K562 treated with DMSO at 1 percent for 12 hours (cell line): ENCODE measurements around the gene MTO1. TPM values are rescaled to one million over a fixed set of nuclear protein-coding genes. Genes with fewer than 3 reads are reported as not detected.

ENCODE experiments used
- total RNA-seq: library from RNA; unstranded; fragments of 300-600 nt; gene quantifications from 2 replicates; pipeline ENCODE4 v1.2.3, GENCODE V29; 2022; ENCODE audit not compliant: insufficient read depth

The MTO1 gene
- total RNA-seq: 14.3 and 37.6 TPM in 2 replicates

DNA sequence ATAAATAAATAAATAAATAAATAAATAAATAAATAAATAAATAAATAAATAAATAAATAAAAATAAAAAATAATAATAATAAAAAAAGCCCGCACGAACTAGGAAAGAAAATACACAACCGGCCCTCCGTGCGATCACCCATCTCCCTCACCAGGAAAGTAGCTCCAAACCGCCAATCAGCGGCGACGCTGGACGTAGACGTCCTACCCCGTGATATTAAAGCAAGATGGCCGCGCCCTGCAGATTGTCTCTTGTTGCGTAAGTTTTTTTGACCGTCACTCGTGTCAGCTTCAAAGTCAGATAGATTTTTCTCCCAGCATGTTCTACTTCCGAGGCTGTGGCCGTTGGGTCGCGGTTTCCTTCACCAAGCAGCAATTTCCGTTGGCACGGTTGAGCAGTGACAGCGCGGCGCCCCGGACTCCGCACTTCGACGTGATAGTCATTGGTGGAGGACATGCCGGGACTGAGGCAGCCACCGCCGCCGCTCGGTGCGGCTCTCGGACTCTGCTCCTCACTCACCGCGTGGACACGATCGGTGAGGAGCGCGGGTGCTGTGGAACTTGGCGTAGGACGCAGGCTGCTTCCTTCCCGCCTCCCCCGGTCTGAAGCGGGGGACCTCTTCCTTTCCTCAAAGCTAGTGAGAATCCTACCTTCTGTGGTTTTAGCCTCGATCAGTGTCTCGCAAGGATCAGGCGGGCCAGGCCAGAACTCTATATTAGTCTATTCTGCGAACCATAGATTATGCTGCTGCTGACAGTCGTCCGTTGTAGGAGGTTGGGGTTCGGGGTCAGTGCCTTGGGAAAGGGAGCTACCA is at the start of gene MTO1:
Gene MTO1 (plus strand): TSS at position 201 of the 814 bp plus-strand sequence. CDS start 118 bp downstream, at position 319.

DNA sequence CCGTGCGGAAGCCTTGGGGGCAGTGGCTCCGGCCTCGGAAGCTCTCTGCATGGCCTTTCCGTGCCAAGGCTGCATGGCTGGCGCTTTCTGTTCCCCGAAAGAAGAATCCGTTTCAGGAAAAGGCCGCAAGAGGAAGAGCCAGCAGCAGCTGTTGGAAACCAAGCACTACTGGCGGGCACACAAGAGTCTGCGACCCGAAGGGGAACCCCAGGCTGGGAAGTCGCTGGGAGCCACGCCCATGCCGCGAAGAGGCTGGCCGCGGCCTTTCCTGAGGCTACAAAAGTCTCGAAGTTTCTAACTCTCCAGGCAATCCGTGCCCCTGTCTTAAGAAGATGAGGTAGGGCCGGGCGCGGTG is 9.5 kb upstream of the MTO1 start, which contains the start of gene CGAS:
Gene CGAS (minus strand): TSS at position 191 of the 355 bp plus-strand sequence. CDS start 116 bp downstream, at position 75.

GRCh38 chr6:73520688-73521350 is 59.3 kb downstream of the MTO1 start, which contains the start of gene EEF1A1:
Gene EEF1A1 (minus strand): TSS chr6:73521032. CDS start chr6:73520026, 1,006 bp downstream.

Other genes with a start within 250 kb of the MTO1 start
- gene KHDC1L, start 236.2 kb upstream of the MTO1 start, total RNA-seq: not detected in 2 replicates
- 12.0 and 12.3 TPM in 2 replicates for gene KHDC1, start 198.5 kb upstream of the MTO1 start, total RNA-seq
- not detected in 2 replicates for gene DPPA5, start 107.5 kb upstream of the MTO1 start, total RNA-seq
- not detected in 2 replicates for gene KHDC3L, start 99.1 kb upstream of the MTO1 start, total RNA-seq
- gene OOEP, start 91.8 kb upstream of the MTO1 start, total RNA-seq: not detected in 2 replicates
- gene DDX43, start 66.9 kb upstream of the MTO1 start, total RNA-seq: 1.4 TPM in 1 of 2 replicates, not detected in the other
- 0.33 TPM in 1 of 2 replicates, not detected in the other for gene CGAS, start 9.4 kb upstream of the MTO1 start, total RNA-seq
- 18,341 and 19,044 TPM in 2 replicates for gene EEF1A1, start 59.3 kb downstream of the MTO1 start, total RNA-seq
- 4.2 and 8.9 TPM in 2 replicates for gene SLC17A5, start 192.3 kb downstream of the MTO1 start, total RNA-seq
- 0.10 TPM in 1 of 2 replicates, not detected in the other for gene CD109, start 234.5 kb downstream of the MTO1 start, total RNA-seq